IPS-20b (cell line): ENCODE data around the gene CKMT1B.
"Not testable (repeated sequence)": the region's sequence is repeated elsewhere in the genome, so short reads cannot be mapped to it uniquely, and the experiment has no call there.

Source experiments
- H3K27ac ChIP-seq: one replicate; pipeline ENCODE4 v1.5.1; 2013; ENCODE audit warnings: low read length
- H3K27me3 ChIP-seq: 2 replicates; pipeline ENCODE4 v1.6.1; 2013; ENCODE audit warnings: mild to moderate bottlenecking, low read length, inconsistent platforms; ENCODE audit not compliant: insufficient read depth
- H3K36me3 ChIP-seq: 2 replicates; pipeline ENCODE4 v1.6.1; 2013; ENCODE audit warnings: low read depth, mild to moderate bottlenecking, inconsistent platforms, low read length, moderate library complexity; ENCODE audit not compliant: insufficient read depth
- H3K4me1 ChIP-seq: 2 replicates; pipeline ENCODE4 v1.6.1; 2013; ENCODE audit warnings: mild to moderate bottlenecking, control low read depth, inconsistent platforms, low read length, moderate library complexity; ENCODE audit not compliant: insufficient read depth
- H3K4me3 ChIP-seq: 2 replicates; pipeline ENCODE4 v1.5.1; 2013; ENCODE audit warnings: mild to moderate bottlenecking, low read length, inconsistent platforms
- H3K9ac ChIP-seq: 2 replicates; pipeline ENCODE4 v1.6.1; 2013; ENCODE audit warnings: low read depth, mild to moderate bottlenecking, inconsistent platforms, low read length, moderate library complexity
- H3K9me3 ChIP-seq: 2 replicates; pipeline ENCODE4 v1.6.1; 2013; ENCODE audit warnings: mild to moderate bottlenecking, low read depth, low read length, inconsistent platforms; ENCODE audit not compliant: insufficient read depth

The CKMT1B gene

DNA sequence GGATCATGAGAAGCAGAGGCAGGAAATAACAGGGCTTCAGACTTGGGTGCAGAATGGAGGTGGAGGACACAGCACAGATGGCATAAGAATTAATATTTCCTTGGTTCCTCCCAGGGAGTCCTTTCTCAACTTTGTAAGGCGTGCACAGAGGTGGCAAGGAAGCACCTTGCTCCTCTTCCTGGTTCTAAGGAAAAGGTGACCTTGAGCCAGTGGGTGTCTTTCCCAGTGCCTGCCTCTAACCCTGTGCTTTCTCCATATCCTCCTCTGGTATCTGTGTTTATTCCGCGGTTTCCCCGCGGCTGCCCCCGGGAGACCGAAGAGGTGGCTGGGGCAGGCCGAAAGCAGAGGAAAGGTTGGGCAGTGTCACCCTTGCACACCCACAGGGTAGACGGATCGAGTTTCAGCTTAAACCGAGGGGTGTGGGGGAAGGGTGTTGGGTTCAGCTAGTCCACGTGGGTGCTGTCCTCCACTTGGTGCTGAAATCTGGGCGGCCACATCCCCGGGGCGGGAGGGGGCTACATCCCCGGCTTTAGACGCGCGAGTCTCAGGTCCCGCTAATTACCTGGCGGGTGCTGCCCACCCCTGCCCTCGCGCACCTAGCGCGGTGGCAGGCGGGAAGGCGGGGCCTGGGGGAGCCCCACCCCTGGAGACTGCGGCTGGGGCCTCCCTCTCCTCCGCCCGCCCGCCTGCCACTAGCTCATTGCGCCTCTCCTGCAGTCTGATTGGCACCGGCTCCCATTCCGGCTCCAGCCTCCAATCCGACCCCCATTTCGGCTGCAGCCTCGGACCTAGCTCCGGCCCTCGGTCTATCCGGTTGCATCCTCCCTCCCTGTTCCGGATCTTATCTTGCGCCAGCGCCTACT is at the start of gene CKMT1B:
Gene CKMT1B, plus strand, starts transcription at position 700 of the 863 bp plus-strand sequence. CDS start 192 bp downstream, outside the sequence.
- H3K4me1 ChIP-seq, H3K27ac ChIP-seq, H3K9me3 ChIP-seq, H3K27me3 ChIP-seq, H3K36me3 ChIP-seq, H3K9ac ChIP-seq, H3K4me3 ChIP-seq: not testable (repeated sequence)

- Histone ChIP-seq H3K4me1 (no peaks in the 10 kb centered on the region), H3K27me3 (no peaks in the 10 kb centered on the region), H3K9ac (no peak overlapping the region), H3K9me3 (no peaks in the 10 kb centered on the region), H3K4me3 (no peak overlapping the region), H3K27ac (no peak overlapping the region), H3K36me3 (no peaks in the 10 kb centered on the region)
Measured at GRCh38 chr15:43544266-43544665, 49.6 kb upstream of the CKMT1B start.

DNA sequence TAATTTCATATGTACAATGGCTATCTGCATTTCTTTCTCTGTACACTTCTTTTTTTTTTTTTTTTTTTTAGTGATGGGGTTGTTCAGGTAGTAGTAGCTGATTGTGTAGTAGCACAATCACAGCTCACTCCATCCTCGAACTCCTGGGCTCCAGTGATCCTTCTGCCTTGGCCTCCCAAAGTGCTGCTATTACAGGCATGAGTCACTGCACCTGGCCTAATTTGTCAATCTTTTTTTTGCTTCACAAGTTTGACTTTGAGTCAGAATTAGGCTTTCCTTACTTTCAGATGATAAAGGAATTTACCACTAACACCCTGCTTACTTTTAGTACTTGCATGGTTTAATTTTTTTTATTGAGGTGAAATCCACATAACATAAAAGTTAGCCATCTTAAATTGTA is 48.4 kb upstream of the CKMT1B start:
- Histone ChIP-seq H3K4me1 (no peaks in the 10 kb centered on the region), H3K27ac (no peak overlapping the region), H3K9ac (no peak overlapping the region), H3K9me3 (no peaks in the 10 kb centered on the region), H3K36me3 (no peaks in the 10 kb centered on the region), H3K27me3 (no peaks in the 10 kb centered on the region), H3K4me3 (no peak overlapping the region)

DNA sequence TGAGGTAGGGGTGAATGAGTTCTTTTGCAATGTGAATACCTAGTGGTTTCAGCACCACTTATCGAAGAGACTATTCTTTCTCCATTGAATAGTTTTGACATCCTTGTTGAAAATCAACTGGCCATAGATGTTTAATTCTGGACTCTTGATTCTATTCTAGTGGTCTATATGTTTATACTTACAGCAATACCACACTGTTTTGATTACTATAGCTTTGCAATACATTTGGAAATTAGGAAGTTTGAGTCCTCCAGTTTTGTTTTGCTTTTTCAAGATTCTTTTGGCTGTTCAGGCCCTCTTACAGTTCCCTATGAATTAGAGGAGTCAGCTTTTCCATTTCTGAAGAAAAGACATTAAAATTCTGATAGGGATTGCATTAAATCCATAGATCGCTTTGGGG is 46.3 kb upstream of the CKMT1B start:
- Histone ChIP-seq H3K9ac (no peak overlapping the region), H3K4me1 (no peaks in the 10 kb centered on the region), H3K36me3 (no peaks in the 10 kb centered on the region), H3K9me3 (no peaks in the 10 kb centered on the region), H3K27me3 (no peaks in the 10 kb centered on the region), H3K27ac (no peak overlapping the region), H3K4me3 (no peak overlapping the region)

GRCh38 chr15:43550527-43551363 is 43.1 kb upstream of the CKMT1B start:
- Histone ChIP-seq H3K9ac (no peak overlapping the region), H3K36me3 (no peaks in the 10 kb centered on the region), H3K9me3 (no peaks in the 10 kb centered on the region), H3K27ac (no peak overlapping the region), H3K27me3 (no peaks in the 10 kb centered on the region), H3K4me1 (no peaks in the 10 kb centered on the region), H3K4me3 (no peak overlapping the region)

DNA sequence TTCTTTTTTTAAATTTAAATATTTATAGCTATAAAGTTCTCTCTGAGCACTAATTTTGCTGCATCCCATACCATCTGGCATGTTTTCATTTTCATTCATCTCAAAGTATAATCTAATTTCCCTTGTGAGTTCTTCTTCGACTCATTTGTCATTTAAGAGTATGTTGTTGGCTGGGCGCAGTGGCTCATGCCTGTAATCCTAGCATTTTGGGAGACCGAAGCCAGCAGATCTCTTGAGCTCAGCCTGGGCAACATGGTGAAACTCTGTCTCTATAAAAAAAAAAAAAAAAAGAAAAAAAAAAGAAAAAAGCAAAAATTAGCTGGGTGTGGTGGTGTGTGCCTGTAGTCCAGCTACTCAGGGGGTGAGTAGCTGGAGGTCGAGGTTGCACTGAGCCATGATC is 41.6 kb upstream of the CKMT1B start:
- Histone ChIP-seq H3K4me1 (no peaks in the 10 kb centered on the region), H3K4me3 (no peak overlapping the region), H3K27me3 (no peaks in the 10 kb centered on the region), H3K9me3 (no peaks in the 10 kb centered on the region), H3K27ac (no peak overlapping the region), H3K36me3 (no peaks in the 10 kb centered on the region), H3K9ac (no peak overlapping the region)

GRCh38 chr15:43552986-43553385 is 40.8 kb upstream of the CKMT1B start:
- no peak overlapping the region for H3K9ac ChIP-seq
- H3K36me3 ChIP-seq: no peaks in the 10 kb centered on the region
- no peak overlapping the region for H3K4me3 ChIP-seq

GRCh38 chr15:43562753-43563152 is 31.1 kb upstream of the CKMT1B start:
- not testable (repeated sequence) for H3K27ac ChIP-seq, H3K36me3 ChIP-seq, H3K4me3 ChIP-seq

More at GRCh38 chr15:43552986-43553385, 40.8 kb upstream of the CKMT1B start:
- Histone ChIP-seq H3K27me3 (no peaks in the 10 kb centered on the region), H3K9me3 (no peaks in the 10 kb centered on the region), H3K27ac (no peak overlapping the region), H3K4me1 (no peaks in the 10 kb centered on the region)

DNA sequence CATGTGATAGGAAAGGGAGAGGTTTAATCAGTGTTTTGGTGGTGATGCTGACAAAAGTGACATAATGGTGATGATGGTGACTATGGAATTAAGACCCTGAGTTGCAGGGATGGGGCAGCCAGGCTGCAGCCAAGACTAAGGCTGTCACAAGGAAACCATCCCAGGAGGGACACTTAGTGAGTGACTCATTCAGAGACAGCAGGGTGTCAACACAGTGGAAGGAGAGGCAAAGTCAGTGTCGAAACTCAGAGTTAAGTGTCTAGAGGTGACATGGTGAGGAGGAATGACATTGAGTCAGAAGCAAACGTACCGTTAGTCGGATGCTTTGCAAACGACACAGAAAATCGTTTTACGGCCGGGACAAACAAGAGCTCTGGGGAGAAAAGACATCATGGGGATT is 30.0 kb upstream of the CKMT1B start:
- not testable (repeated sequence) for H3K4me1 ChIP-seq, H3K27me3 ChIP-seq, H3K4me3 ChIP-seq, H3K9ac ChIP-seq, H3K9me3 ChIP-seq, H3K36me3 ChIP-seq, H3K27ac ChIP-seq

More at GRCh38 chr15:43562753-43563152, 31.1 kb upstream of the CKMT1B start:
- H3K4me1 ChIP-seq, H3K9me3 ChIP-seq, H3K27me3 ChIP-seq, H3K9ac ChIP-seq: not testable (repeated sequence)

DNA sequence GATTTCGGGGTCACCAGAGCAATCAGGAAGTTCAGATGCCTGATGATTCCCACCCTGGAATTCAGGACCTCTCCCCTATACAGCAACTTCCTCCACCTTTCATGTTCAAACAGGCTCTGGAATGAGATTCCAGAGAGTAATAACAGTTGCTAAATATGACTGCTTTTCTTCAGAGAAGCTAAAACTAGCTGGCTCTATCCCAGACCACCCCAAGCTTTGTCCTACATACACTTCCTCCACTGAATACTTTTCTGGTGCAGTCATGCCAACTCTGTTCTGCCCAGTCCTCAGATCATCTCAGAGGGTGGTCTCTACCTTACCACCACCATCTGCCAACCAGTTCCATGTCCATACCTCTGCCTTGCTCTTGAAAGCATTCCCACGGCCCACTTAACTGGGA is 27.2 kb upstream of the CKMT1B start:
- H3K4me1 ChIP-seq, H3K27me3 ChIP-seq, H3K9me3 ChIP-seq, H3K9ac ChIP-seq, H3K27ac ChIP-seq, H3K4me3 ChIP-seq, H3K36me3 ChIP-seq: not testable (repeated sequence)

DNA sequence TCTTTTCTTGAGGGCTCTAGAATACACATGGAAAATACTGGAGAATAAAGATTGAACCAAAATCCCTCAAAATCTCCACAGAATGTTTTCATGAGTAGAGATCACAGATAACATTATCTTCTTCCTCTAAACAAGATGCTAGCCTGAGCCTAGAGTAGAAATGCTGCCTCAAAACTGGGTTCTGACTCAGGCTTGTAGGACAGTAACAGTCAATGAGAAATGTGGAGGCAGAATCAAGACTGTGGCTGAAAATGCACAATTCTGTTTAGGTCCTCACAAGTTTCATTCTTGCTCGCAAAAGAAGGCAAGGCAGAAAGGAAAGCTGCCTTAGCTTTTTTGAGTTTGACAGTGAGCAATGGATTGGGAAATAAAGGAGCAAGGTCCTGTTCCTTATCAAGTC is 19.2 kb upstream of the CKMT1B start:
- H3K4me1 ChIP-seq, H3K27ac ChIP-seq, H3K9me3 ChIP-seq, H3K27me3 ChIP-seq, H3K4me3 ChIP-seq, H3K36me3 ChIP-seq, H3K9ac ChIP-seq: not testable (repeated sequence)
